CD4-positive, alpha-beta T cell treated with Interleukin-12 subunit alpha and Interleukin-12 subunit beta, for 1 hour (primary cell): ENCODE data around the gene FAM135A.
A peak's percentile ranks its signal among the peaks of the same experiment; 100 is the strongest.

Experiments used
- DNase-seq: peaks from one replicate; pipeline ENCODE4 v3.0.0-alpha.2; 2020

FAM135A gene

GRCh38 chr6:70413114-70413991, at the start of gene FAM135A:
Gene FAM135A (plus strand): TSS chr6:70413508. CDS start chr6:70428343, 14,835 bp downstream.
- DNase-seq = peak; percentile 97

- DNase-seq = no peak
Observed at GRCh38 chr6:70363741-70364493, 49.4 kb upstream of the FAM135A start.

GRCh38 chr6:70369332-70369950, 43.9 kb upstream of the FAM135A start:
- DNase-seq = peak; percentile 71

GRCh38 chr6:70370496-70370895, 42.8 kb upstream of the FAM135A start:
- no peak for DNase-seq

- DNase-seq = peak; percentile 57
Observed at GRCh38 chr6:70371454-70372105, 41.7 kb upstream of the FAM135A start.

GRCh38 chr6:70375166-70375565, 38.1 kb upstream of the FAM135A start:
- DNase-seq = no peak

- DNase-seq = no peak
Observed at GRCh38 chr6:70375882-70376281, 37.4 kb upstream of the FAM135A start.

- DNase-seq = no peak
Observed at GRCh38 chr6:70376628-70377027, 36.7 kb upstream of the FAM135A start.

- DNase-seq = no peak
Observed at GRCh38 chr6:70377372-70377771, 35.9 kb upstream of the FAM135A start.

- DNase-seq = no peak
Observed at GRCh38 chr6:70379473-70380013, 33.8 kb upstream of the FAM135A start.

- DNase-seq = no peak
Observed at GRCh38 chr6:70380252-70380651, 33.1 kb upstream of the FAM135A start.

- no peak for DNase-seq
Observed at GRCh38 chr6:70380771-70381416, 32.4 kb upstream of the FAM135A start.

GRCh38 chr6:70381417-70381782, 31.9 kb upstream of the FAM135A start:
- DNase-seq = no peak

GRCh38 chr6:70385901-70386300, 27.4 kb upstream of the FAM135A start:
- DNase-seq = no peak

GRCh38 chr6:70388814-70389213, 24.5 kb upstream of the FAM135A start:
- DNase-seq = no peak

- DNase-seq = no peak
Observed at GRCh38 chr6:70389261-70389660, 24.0 kb upstream of the FAM135A start.

GRCh38 chr6:70390067-70390466, 23.2 kb upstream of the FAM135A start:
- DNase-seq = no peak

GRCh38 chr6:70391492-70391891, 21.8 kb upstream of the FAM135A start:
- DNase-seq = no peak

- no peak for DNase-seq
Observed at GRCh38 chr6:70394518-70395300, 18.6 kb upstream of the FAM135A start.

GRCh38 chr6:70395301-70395672, 18.0 kb upstream of the FAM135A start:
- no peak for DNase-seq

GRCh38 chr6:70396163-70396562, 17.1 kb upstream of the FAM135A start:
- no peak for DNase-seq
